HEK293T (cell line): ENCODE data around the gene TXLNA.

Experiments used
- BHLHE40 ChIP-seq: fragments of 450-650 bp; IDR thresholded peaks from 2 replicates; pipeline ENCODE4 v1.6.1; 2016; ENCODE audit warnings: mild to moderate bottlenecking, moderate library complexity, borderline replicate concordance
- ELF4 ChIP-seq: fragments of 450-650 bp; IDR thresholded peaks from 2 replicates; pipeline ENCODE4 v1.6.1; 2017; ENCODE audit warnings: antibody characterized with exemption
- FOXA1 ChIP-seq: fragments of 450-650 bp; IDR thresholded peaks from 2 replicates; pipeline ENCODE4 v1.6.1; 2016; ENCODE audit warnings: mild to moderate bottlenecking
- FOXK2 ChIP-seq: fragments of 450-650 bp; IDR thresholded peaks from 2 replicates; pipeline ENCODE4 v1.6.1; 2016; ENCODE audit warnings: mild to moderate bottlenecking
- FOXM1 ChIP-seq: fragments of 450-650 bp; IDR thresholded peaks from 2 replicates; pipeline ENCODE4 v1.6.1; 2017; ENCODE audit warnings: mild to moderate bottlenecking, borderline replicate concordance
- L3MBTL2 ChIP-seq: fragments of 450-650 bp; conservative IDR thresholded peaks from 2 replicates; pipeline ENCODE4 v1.6.1; 2016; ENCODE audit warnings: mild to moderate bottlenecking
- PKNOX1 ChIP-seq: fragments of 450-650 bp; IDR thresholded peaks from 2 replicates; pipeline ENCODE4 v1.6.1; 2016
- SP1 ChIP-seq: fragments of 450-650 bp; IDR thresholded peaks from 2 replicates; pipeline ENCODE4 v1.6.1; 2017
- TARDBP ChIP-seq: fragments of 450-650 bp; IDR thresholded peaks from 2 replicates; pipeline ENCODE4 v1.6.1; 2016

GRCh38 chr1:32219022-32219421 is 39.5 kb downstream of the TXLNA start:
- TF ChIP-seq TARDBP (no peak), BHLHE40 (no peak), ELF4 (no peak), SP1 (no peak), FOXK2 (no peak), PKNOX1 (no peak), FOXA1 (no peak), FOXM1 (no peak), L3MBTL2 (no peak)
